ENCODE data around the gene OR1D5.
"Not testable (repeated sequence)": the region's sequence is repeated elsewhere in the genome, so short reads cannot be mapped to it uniquely, and the experiment has no call there.

DNA sequence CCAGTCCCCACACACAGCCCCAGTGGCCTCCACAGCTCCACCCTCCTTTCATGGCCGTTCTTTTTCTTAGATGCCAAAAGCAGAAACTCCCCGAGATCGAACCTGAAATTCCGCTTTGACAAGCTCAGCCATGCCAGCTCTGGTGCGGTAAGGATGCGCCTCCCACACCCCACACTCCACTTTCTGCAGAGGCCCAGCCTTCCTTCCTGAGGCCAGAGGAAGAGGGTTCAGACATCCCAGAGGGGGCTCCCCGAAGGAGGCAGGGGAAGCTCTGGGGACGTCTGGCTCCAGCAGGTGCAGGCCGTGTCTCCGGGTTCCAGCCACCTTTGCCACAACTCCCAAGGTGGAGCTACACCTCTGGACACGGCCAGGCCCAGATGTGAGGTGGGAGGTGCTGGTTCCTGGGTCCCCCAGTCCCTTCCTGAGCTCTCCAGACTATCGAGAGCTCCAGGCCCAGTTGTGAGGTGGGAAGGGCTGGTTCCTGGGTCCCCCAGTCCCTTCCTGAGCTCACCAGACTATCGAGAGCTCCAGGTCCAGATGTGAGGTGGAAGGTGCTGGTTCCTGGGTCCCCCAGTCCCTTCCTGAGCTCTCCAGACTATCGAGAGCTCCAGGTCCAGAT, 32.4 kb downstream of the OR1D5 start:
- TF ChIP-seq, protein P1, sequence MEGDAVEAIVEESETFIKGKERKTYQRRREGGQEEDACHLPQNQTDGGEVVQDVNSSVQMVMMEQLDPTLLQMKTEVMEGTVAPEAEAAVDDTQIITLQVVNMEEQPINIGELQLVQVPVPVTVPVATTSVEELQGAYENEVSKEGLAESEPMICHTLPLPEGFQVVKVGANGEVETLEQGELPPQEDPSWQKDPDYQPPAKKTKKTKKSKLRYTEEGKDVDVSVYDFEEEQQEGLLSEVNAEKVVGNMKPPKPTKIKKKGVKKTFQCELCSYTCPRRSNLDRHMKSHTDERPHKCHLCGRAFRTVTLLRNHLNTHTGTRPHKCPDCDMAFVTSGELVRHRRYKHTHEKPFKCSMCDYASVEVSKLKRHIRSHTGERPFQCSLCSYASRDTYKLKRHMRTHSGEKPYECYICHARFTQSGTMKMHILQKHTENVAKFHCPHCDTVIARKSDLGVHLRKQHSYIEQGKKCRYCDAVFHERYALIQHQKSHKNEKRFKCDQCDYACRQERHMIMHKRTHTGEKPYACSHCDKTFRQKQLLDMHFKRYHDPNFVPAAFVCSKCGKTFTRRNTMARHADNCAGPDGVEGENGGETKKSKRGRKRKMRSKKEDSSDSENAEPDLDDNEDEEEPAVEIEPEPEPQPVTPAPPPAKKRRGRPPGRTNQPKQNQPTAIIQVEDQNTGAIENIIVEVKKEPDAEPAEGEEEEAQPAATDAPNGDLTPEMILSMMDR (IDR thresholded peaks at IDR 0.05) = not testable (repeated sequence)
- not testable (repeated sequence) for TF ChIP-seq POLR2A (IDR thresholded peaks at IDR 0.05)

Data from body of pancreas (tissue), 4 donors.